Upper lobe of left lung (tissue), 6 donors: ENCODE measurements around the gene PHF21B. TPM values are rescaled to one million over a fixed set of nuclear protein-coding genes. Genes with fewer than 3 reads are reported as not detected.

Experiments used
- ATAC-seq, 2 donors: fragments of 200-7000 bp; cut with Tn5 transposase; one replicate each; pipeline ENCODE4 v1.9.1; 2022; ENCODE audit warnings: mild to moderate bottlenecking in 2 of 2, moderate library complexity in 2 of 2; ENCODE audit not compliant: low FRiP score in 2 of 2
- DNase-seq, 2 donors: peaks; one replicate each; pipeline ENCODE4 v3.0.0-alpha.2; 2019 to 2020
- H3K27ac ChIP-seq, 4 donors: fragments of 200-600 bp; sonication (generic); one replicate each; pipeline ENCODE4 v1.5.1; 2016 to 2019
- H3K27me3 ChIP-seq, 4 donors: fragments of 200-600 bp; sonication (generic); one replicate each; pipeline ENCODE4 v1.5.1; 2017 to 2019
- H3K36me3 ChIP-seq, 4 donors: fragments of 200-600 bp; sonication (generic); one replicate each; pipeline ENCODE4 v1.5.1; 2016 to 2019
- H3K4me1 ChIP-seq, 4 donors: fragments of 200-600 bp; sonication (generic); one replicate each; pipeline ENCODE4 v1.5.1; 2018 to 2019
- H3K4me3 ChIP-seq, 4 donors: fragments of 200-600 bp; sonication (generic); one replicate each; pipeline ENCODE4 v1.5.1; 2017 to 2019; ENCODE audit warnings: mild to moderate bottlenecking in 2 of 4, moderate library complexity in 1 of 4
- H3K9me3 ChIP-seq, 4 donors: fragments of 200-600 bp; sonication (generic); one replicate each; pipeline ENCODE4 v1.5.1; 2018 to 2019
- CTCF ChIP-seq, 6 experiments: fragments of 450-650 bp in 4 of 6; fragments of 200-600 bp in 2 of 6; sonication (generic) in 2 of 6; IDR thresholded peaks; one replicate each; pipeline ENCODE4 v1.5.1; 2016 to 2019; ENCODE audit warnings: antibody characterized with exemption in 6 of 6
- EP300 ChIP-seq, 4 donors: sonication (generic); formaldehyde crosslinking; IDR thresholded peaks; one replicate each; pipeline ENCODE4 v1.5.1; 2017; ENCODE audit warnings: antibody characterized with exemption in 4 of 4, control low read depth in 2 of 4
- POLR2A ChIP-seq, 4 donors: fragments of 450-650 bp; IDR thresholded peaks; one replicate each; pipeline ENCODE4 v1.5.1; 2016 to 2017; ENCODE audit warnings: antibody characterized with exemption in 4 of 4, mild to moderate bottlenecking in 2 of 4
- POLR2AphosphoS5 ChIP-seq, 2 donors: sonication (generic); formaldehyde crosslinking; IDR thresholded peaks; one replicate each; pipeline ENCODE4 v1.5.1; 2017; ENCODE audit warnings: antibody characterized with exemption in 2 of 2
- WGBS, 2 donors: methylation state at CpG; one replicate each; pipeline ENCODE4 v1.1.5; 2017 to 2018; 5-methylcytosine and 5-hydroxymethylcytosine counted together
- total RNA-seq, 6 donors: library from RNA; depleted of rRNA in 4 of 6; stranded (reverse); fragments of >200 nt in 4 of 6; gene quantifications; one replicate each; pipeline versions ENCODE4 v1.1.0 to v1.2.1, GENCODE V29; 2016 to 2021
- donor health status: DM: no; HTN: no; CAD: no; lungs with moderate emphysema.
- donor health status: DM: no; HTN: yes; CAD: no; lungs with severe emphysema.

PHF21B gene
- total RNA-seq, 6 donors from 2014 or later = 0.06 to 0.24 TPM; not detected in 4

GRCh38 chr22:44999231-44999630, 10.6 kb downstream of the PHF21B start:
- H3K4me1 ChIP-seq = no peaks in the 10 kb centered on the region
- DNase-seq (no peak), ATAC-seq (no peak)
- no peaks in the 10 kb centered on the region for H3K9me3 ChIP-seq
- 79 to 85% methylated on average over 15 of the region's 15 CpGs for WGBS, 2 donors
- TF ChIP-seq POLR2A (IDR thresholded peaks at IDR 0.05) (no peak), EP300 (IDR thresholded peaks at IDR 0.05) (no peak), POLR2AphosphoS5 (IDR thresholded peaks at IDR 0.05) (no peak), CTCF (IDR thresholded peaks at IDR 0.05) (no peak)
- no peaks in the 10 kb centered on the region for H3K27me3 ChIP-seq
- no peak overlapping the region for H3K27ac ChIP-seq
- no peak overlapping the region for H3K4me3 ChIP-seq
- no peaks in the 10 kb centered on the region for H3K36me3 ChIP-seq

GRCh38 chr22:44998296-44998695, 11.5 kb downstream of the PHF21B start:
- no peak for TF ChIP-seq EP300 (IDR thresholded peaks at IDR 0.05)
- TF ChIP-seq CTCF (IDR thresholded peaks at IDR 0.05) = no peak
- TF ChIP-seq POLR2A (IDR thresholded peaks at IDR 0.05) = no peak
- no peak for TF ChIP-seq POLR2AphosphoS5 (IDR thresholded peaks at IDR 0.05)
- no peak overlapping the region for H3K4me3 ChIP-seq
- H3K36me3 ChIP-seq = no peaks in the 10 kb centered on the region
- no peak for ATAC-seq
- H3K4me1 ChIP-seq = no peaks in the 10 kb centered on the region
- 81 to 89% methylated on average over 11 of the region's 11 CpGs for WGBS, 2 donors
- DNase-seq = no peak
- no peak overlapping the region for H3K27ac ChIP-seq
- H3K27me3 ChIP-seq = no peaks in the 10 kb centered on the region
- H3K9me3 ChIP-seq = no peaks in the 10 kb centered on the region

GRCh38 chr22:44997060-44997459, 12.7 kb downstream of the PHF21B start:
- no peak overlapping the region for H3K27ac ChIP-seq
- 75 to 78% methylated on average over 9 of the region's 9 CpGs for WGBS, 2 donors
- no peaks in the 10 kb centered on the region for H3K9me3 ChIP-seq
- H3K36me3 ChIP-seq = no peaks in the 10 kb centered on the region
- ATAC-seq = no peak
- H3K4me1 ChIP-seq = no peaks in the 10 kb centered on the region
- TF ChIP-seq EP300 (IDR thresholded peaks at IDR 0.05) (no peak), POLR2AphosphoS5 (IDR thresholded peaks at IDR 0.05) (no peak), CTCF (IDR thresholded peaks at IDR 0.05) (no peak), POLR2A (IDR thresholded peaks at IDR 0.05) (no peak)
- no peak for DNase-seq
- no peaks in the 10 kb centered on the region for H3K27me3 ChIP-seq
- no peak overlapping the region for H3K4me3 ChIP-seq

- DNase-seq = no peak
- no peaks in the 10 kb centered on the region for H3K36me3 ChIP-seq
- H3K27ac ChIP-seq = no peak overlapping the region
- 90 to 92% methylated on average over 16 of the region's 16 CpGs for WGBS, 2 donors
- no peak for ATAC-seq
- H3K9me3 ChIP-seq = no peaks in the 10 kb centered on the region
- TF ChIP-seq POLR2AphosphoS5 (IDR thresholded peaks at IDR 0.05) (no peak), EP300 (IDR thresholded peaks at IDR 0.05) (no peak)
- H3K4me3 ChIP-seq = no peak overlapping the region
- no peaks in the 10 kb centered on the region for H3K27me3 ChIP-seq
- no peaks in the 10 kb centered on the region for H3K4me1 ChIP-seq
Measured at GRCh38 chr22:44996648-44997047, 13.2 kb downstream of the PHF21B start.

GRCh38 chr22:44996120-44996519, 13.7 kb downstream of the PHF21B start:
- no peaks in the 10 kb centered on the region for H3K9me3 ChIP-seq
- H3K27me3 ChIP-seq = no peaks in the 10 kb centered on the region
- WGBS, 2 donors = 84% methylated on average over 9 of the region's 9 CpGs; no CpG with 5 or more reads in 1 of the 2 donors
- no peak overlapping the region for H3K4me3 ChIP-seq
- no peak for TF ChIP-seq EP300 (IDR thresholded peaks at IDR 0.05)
- no peak for TF ChIP-seq POLR2AphosphoS5 (IDR thresholded peaks at IDR 0.05)
- TF ChIP-seq CTCF (IDR thresholded peaks at IDR 0.05) = no peak
- TF ChIP-seq POLR2A (IDR thresholded peaks at IDR 0.05) = no peak
- no peaks in the 10 kb centered on the region for H3K36me3 ChIP-seq
- no peak for DNase-seq
- no peak for ATAC-seq
- no peak overlapping the region for H3K27ac ChIP-seq
- H3K4me1 ChIP-seq = no peaks in the 10 kb centered on the region
